GM12801 (cell line): ENCODE data around the gene PIGO.

Experiments used
- TF ChIP-seq, protein P1 (sequence below): IDR thresholded peaks from one replicate; pipeline ENCODE4 v1.5.1; 2011; ENCODE audit warnings: control low read depth; ENCODE audit not compliant: insufficient read length; ENCODE audit errors: extremely low read depth

Gene PIGO

DNA sequence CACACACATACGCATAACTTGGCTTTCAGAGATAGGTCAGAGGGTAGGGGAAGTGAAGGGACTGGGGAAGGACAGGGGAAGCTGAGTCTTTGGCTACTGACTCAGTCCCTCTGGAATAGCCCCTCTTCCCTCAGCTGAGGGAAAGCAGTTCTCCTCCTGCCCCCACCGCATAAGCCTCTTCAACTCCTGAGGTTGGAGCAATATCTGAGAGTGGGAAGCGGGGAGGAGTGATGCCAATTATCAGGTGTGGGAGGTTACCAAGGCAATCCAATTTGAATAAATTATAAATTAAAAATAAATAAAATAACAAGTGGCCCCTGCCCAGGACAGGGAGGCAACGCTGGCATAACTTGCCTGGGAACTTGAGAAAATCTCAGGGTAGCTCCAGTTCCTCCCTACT lies 8.2 kb upstream of the PIGO start:
- TF ChIP-seq, protein P1, sequence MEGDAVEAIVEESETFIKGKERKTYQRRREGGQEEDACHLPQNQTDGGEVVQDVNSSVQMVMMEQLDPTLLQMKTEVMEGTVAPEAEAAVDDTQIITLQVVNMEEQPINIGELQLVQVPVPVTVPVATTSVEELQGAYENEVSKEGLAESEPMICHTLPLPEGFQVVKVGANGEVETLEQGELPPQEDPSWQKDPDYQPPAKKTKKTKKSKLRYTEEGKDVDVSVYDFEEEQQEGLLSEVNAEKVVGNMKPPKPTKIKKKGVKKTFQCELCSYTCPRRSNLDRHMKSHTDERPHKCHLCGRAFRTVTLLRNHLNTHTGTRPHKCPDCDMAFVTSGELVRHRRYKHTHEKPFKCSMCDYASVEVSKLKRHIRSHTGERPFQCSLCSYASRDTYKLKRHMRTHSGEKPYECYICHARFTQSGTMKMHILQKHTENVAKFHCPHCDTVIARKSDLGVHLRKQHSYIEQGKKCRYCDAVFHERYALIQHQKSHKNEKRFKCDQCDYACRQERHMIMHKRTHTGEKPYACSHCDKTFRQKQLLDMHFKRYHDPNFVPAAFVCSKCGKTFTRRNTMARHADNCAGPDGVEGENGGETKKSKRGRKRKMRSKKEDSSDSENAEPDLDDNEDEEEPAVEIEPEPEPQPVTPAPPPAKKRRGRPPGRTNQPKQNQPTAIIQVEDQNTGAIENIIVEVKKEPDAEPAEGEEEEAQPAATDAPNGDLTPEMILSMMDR: no peak

DNA sequence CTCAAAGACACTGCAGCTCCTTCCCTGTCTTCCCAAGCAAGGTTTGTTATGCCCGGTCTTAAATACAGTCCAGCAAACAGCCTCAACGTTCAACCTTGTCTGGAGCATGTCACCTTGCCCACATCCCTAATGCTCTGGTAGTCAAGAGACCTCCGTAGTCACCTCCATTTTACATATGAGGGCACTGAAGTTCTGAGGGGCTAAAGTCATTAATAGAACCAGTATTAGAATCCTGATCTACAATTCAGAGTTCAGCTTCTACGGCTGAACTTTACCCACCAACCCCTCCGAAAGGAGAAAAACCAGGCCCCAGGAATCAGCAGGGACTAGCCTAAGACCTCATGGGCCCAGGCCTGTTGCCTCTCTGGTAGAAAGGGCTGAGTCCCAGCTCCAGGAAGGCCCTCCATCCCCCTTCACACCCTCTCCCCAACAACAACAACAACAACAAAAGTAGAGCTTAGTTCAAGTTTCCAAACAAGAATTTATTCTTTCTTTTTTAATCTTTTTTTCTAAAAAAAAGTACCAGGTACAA lies 7.3 kb upstream of the PIGO start:
- TF ChIP-seq, protein P1: no peak

DNA sequence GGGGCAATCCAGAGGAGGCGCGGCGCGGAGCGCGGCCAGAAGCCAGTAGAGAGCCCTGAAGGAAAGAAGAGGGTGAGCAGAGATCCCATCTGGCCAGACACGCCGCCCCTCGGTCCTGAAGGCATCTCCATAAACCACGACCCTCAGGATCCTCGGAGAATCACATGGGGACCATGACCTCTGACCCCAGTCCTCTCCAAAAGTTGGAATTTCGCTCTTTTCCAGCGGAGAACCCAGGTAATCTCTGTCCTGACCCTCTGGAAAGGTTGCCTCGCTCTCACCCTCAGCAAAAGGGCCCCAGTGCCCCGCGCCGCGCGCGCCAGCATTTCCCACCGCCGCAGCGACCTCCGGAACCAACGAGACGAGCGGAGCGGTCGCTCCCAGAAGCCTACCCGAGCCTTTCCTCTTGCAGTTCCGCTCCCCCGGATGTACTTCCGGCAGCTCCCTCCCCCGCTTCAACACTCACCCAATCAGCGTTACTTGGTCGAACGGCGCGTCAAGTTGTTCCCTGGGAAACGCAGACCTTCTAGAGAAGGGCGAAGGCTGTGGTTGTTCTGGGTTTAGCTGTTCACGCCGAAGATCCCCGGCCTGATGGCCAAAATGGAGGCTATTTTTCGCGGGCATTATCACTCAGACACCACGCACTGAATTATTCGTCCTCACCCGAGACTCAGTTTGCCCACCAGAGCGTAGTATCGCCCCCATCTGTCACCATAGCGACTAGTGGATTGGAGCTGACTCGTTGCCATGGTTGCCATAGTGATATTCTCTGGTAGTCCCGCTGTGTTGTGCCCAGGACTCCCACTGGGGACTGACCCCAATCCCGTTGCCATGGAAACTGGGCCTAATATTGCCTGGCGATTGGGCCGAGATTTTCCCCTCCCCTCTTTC lies 6.6 kb upstream of the PIGO start, which contains the start of gene STOML2:
Gene STOML2, minus strand, starts transcription at position 363 of the 891 bp plus-strand sequence. Its CDS starts 37 bp downstream, at position 326.
- TF ChIP-seq, protein P1: no peak

DNA sequence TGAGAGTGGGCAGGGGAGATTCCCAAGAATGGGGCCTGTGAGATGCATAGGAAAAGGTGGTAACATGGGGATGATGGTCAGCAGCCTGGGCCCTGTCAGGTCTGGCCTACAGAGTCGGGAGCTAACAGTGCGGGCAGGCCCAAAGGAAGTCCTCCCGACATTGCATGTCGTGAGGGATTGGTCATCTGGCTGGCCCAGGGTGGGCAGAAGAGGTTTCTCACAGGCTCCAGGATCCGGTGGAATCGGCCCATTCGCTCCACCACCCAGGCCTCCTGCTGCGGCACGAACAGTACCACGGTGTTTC lies 6.0 kb upstream of the PIGO start:
- TF ChIP-seq, protein P1: no peak

DNA sequence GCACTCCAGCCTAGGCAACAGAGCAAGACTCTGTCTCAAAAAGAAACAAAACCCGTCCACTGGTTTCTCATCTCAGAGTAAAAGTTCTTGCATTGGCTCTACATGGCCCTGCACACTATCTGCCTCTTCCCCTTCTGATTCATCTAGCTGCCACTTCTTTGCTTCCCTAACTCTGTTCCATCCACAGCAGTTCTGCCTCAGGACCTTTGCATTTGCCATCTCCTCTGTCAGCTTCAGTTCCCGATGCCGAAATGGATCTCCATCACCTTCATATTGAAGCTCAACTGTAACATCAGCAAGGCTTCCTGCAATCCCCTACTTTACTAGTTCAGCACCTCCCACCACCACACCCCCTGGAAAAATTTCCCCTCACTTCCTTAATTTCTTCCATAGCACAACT lies 1.2 kb upstream of the PIGO start:
- TF ChIP-seq, protein P1: no peak

DNA sequence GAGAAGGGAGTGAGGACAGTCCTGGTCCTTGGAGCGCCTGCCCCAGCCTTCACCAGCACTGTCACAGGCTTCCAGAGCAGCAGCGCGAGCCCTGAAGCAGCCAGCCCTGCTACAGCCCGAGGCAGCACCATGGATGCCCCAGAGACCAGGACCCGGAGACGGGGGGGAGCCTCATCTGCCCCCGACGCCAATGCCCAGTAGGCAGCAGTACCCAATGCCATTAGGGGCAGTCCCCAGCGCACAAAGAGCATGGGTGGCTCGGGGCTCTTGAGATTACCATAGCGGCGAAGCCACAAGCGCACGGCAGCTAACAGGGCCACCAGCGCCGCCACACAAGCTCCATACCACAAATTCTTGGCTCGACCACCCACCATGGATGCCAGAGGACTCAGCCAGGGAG lies 4.9 kb downstream of the PIGO start:
- TF ChIP-seq, protein P1: no peak

DNA sequence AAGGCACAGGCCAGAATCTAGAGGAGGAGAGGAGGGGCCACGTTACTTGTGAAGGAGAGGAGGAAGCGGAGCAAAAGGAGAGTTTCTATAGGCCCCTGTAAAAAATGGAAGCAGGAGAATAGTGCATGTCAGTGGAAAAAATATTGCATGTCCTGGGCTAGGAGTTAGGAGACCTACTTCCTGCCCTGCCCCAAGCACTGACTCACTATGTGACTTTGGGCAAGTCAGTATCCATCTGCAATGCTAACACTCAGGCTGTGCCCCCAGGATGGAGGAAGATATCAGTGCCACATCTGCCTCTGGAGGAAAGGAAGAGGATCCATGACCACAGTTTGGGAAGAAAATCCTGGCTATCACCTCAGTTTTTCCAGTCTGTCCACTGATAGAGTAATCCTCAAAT lies 7.0 kb downstream of the PIGO start:
- TF ChIP-seq, protein P1: no peak
